ENCODE data around the gene NKAIN4.

Gene NKAIN4

DNA sequence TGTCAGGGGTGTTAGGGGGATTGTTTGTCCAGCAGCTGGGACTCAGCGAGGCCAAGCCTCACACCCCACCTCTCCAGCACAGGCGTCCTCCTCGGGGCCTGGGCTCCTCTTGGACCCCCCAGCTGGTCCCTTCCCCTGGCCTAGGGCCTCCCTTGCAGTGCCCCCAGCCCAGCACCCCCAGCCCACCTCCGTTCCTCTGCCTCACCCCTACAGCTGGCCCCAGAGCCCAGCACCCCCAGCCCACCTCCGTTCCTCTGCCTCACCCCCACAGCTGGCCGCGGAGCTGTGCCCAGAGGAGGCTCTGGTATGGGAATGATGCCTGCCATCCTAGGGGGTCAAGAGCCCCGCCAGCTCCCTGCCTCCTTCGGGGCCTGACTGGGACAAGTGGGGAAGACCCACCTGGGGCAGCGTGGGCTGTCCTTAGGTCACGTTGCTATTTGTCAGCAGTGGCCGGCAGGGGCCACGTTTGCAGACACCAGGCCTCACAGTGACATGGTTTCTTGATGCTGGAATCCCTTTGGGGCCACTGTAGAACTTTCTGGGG lies 30.8 kb upstream of the NKAIN4 start:
- in situ Hi-C loops (cut with MboI; ENCODE audit: low sequenced_read_pairs, unreplicated experiment): no loop called here
- TF ChIP-seq, protein P1, sequence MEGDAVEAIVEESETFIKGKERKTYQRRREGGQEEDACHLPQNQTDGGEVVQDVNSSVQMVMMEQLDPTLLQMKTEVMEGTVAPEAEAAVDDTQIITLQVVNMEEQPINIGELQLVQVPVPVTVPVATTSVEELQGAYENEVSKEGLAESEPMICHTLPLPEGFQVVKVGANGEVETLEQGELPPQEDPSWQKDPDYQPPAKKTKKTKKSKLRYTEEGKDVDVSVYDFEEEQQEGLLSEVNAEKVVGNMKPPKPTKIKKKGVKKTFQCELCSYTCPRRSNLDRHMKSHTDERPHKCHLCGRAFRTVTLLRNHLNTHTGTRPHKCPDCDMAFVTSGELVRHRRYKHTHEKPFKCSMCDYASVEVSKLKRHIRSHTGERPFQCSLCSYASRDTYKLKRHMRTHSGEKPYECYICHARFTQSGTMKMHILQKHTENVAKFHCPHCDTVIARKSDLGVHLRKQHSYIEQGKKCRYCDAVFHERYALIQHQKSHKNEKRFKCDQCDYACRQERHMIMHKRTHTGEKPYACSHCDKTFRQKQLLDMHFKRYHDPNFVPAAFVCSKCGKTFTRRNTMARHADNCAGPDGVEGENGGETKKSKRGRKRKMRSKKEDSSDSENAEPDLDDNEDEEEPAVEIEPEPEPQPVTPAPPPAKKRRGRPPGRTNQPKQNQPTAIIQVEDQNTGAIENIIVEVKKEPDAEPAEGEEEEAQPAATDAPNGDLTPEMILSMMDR (IDR thresholded peaks at IDR 0.05; ENCODE audit: borderline replicate concordance, control extremely low read depth, extremely low read depth, insufficient read depth, missing control alignments): no peak
- no peak for DNase-seq (ENCODE audit: low spot score)

DNA sequence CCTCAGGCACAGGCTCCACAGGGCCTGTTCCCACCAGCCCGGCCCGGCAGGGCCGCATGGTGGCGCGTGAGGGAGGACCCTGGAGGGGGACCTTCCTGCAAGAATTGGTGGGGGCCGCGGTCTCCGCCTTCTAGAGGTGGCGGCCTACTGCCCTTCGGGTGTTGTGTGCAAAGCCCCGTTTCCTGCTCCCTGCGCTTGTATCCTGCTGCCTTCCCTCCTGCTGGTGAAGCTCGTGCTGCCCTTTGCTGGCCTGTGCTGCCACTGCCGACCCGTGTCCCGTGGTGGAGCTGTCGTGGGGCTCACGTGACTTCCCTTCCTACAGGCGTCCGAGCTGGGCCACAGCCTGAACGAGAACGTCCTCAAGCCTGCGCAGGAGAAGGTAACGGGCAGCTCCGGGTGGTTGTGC lies 30.3 kb upstream of the NKAIN4 start:
- in situ Hi-C loops (cut with MboI; ENCODE audit: low sequenced_read_pairs, unreplicated experiment): no loop called here
- TF ChIP-seq, protein P1 (IDR thresholded peaks at IDR 0.05; ENCODE audit: borderline replicate concordance, control extremely low read depth, extremely low read depth, insufficient read depth, missing control alignments): no peak
- DNase-seq (ENCODE audit: low spot score): no peak

DNA sequence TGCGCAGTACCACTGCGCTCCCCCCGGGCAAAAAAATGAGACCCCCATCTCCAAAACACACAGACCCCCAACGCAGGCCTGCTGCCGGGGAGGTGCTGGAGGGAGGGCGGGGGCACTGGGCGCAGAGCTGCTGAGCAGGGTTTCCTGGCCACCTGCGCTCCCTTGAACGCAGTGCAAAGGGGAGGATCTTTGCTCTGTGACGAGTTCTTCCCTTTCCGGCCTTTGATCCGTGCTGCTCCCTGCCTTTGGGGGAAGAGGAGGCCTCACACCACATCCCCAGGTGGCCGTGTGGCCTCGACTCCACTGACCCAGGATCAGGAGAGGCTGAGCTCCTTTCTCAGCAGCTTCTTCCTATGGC lies 29.8 kb upstream of the NKAIN4 start:
- no peak for DNase-seq (ENCODE audit: low spot score)
- TF ChIP-seq, protein P1 (IDR thresholded peaks at IDR 0.05; ENCODE audit: borderline replicate concordance, control extremely low read depth, extremely low read depth, insufficient read depth, missing control alignments): no peak
- in situ Hi-C loops (cut with MboI; ENCODE audit: low sequenced_read_pairs, unreplicated experiment): no loop called here

DNA sequence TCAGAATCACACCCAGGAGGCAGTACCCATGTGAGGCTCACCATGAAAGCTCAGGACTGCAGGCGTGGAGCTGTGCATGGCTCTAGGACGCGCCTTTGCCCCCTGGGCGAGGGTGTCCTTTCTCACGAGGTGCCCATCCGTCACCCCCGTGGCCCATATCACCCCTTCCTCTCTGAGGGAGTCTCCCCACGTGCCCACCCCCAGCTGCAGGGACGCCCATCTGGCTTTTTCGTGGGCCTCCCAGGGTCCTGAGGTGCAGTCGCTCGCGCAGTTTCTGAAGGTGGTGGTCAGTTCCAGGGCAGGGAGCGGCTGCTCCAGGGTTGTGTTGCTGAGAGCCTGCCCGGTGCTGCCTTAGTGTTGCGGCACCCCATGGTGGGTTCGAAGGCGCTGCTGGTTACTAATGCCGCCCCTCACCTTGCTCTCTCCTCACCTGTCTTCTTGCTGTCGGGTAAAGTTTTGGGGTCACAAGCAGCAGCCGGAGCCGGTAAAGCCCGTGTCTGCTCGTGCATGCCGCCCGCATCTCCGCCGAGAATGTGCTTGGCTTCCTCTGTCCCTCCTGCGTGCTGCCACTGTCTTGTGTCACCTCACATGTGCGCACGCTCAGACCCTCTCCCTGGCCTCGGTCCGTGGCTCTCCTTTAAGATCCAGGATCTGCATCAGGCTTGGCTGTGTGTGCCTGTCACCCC lies 29.3 kb upstream of the NKAIN4 start:
- no peak for DNase-seq (ENCODE audit: low spot score)
- in situ Hi-C loops (cut with MboI; ENCODE audit: low sequenced_read_pairs, unreplicated experiment): no loop called here
- TF ChIP-seq, protein P1 (IDR thresholded peaks at IDR 0.05; ENCODE audit: borderline replicate concordance, control extremely low read depth, extremely low read depth, insufficient read depth, missing control alignments): no peak

DNA sequence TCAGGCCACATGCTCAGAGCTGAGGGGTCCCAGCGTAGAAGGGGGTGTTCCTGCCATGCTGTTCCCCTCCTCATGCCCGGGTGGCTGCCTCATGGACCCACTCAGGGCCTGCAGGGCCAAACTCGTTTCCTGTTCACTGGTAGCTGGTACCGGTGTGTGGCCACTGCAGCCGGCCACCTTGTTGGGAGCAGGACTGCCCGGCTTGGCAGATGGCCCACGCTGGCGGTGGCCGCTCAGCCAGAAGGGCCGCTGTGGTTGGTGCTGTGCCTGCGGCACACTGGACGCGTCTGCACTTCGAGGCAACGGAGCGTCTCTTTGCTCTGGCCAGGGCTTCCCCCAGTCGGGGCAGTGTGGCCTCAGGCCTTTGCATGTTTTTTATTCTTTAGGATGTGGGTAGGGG lies 28.7 kb upstream of the NKAIN4 start:
- no peak for DNase-seq (ENCODE audit: low spot score)
- in situ Hi-C loops (cut with MboI; ENCODE audit: low sequenced_read_pairs, unreplicated experiment): no loop called here
- TF ChIP-seq, protein P1 (IDR thresholded peaks at IDR 0.05; ENCODE audit: borderline replicate concordance, control extremely low read depth, extremely low read depth, insufficient read depth, missing control alignments): no peak

DNA sequence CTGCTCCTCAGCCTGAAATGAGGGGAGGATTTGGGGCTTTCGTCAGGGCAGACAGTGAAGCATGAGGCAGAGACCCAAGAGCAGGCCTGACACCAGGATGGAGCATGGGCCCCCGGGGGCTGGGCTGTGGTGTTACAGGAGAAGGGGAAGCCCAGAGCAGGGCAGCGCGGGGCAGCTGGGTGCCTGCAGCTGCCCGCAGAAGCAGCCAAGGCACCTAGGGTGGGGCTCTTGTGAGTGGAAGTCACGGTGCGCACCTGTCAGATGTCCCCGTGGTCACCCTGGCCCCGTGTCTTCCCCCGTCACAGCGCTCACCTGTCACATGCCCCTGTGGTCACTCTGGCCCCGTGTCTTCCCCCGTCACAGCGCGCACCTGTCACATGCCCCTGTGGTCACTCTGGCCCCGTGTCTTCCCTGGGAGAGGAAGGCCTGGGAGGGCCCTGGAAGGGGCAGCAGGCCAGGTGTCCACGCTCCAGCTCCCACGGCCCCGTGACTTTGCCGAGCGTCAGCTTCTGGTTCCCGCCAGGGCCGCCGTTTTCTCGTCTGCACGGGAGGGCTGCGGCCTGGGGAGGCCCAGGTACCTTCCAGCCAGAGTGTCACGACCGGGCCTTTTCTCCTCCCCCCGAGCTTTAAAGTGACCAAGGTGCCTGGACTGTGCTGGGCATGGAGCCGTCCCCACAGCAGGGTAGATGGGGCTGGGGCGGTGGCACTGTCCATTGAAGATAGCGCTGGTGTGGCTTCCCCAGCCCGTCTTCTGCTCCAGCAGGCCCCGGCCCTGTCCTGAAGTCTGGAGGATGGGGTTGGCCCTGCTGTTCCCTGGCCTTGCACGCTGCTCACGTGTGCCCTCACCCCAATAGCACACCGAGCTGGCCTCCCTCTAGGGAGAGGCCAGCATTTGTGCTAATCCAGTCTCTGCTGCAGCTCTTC lies 27.7 kb upstream of the NKAIN4 start:
- in situ Hi-C loops (cut with MboI; ENCODE audit: low sequenced_read_pairs, unreplicated experiment): no loop called here
- TF ChIP-seq, protein P1 (IDR thresholded peaks at IDR 0.05; ENCODE audit: borderline replicate concordance, control extremely low read depth, extremely low read depth, insufficient read depth, missing control alignments): no peak
- no peak for DNase-seq (ENCODE audit: low spot score)
